Endodermal cell (in vitro differentiated cells): ENCODE data around the gene NLRP1. TPM values are rescaled to one million over a fixed set of nuclear protein-coding genes. Genes with fewer than 3 reads are reported as not detected.
A peak's percentile ranks its signal among the peaks of the same experiment; 100 is the strongest.

Experiments
- DNase-seq: peaks from one replicate; pipeline ENCODE4 v3.0.0-alpha.2; 2017
- H3K27ac ChIP-seq: 2 replicates; pipeline ENCODE4 v1.5.1; 2013; ENCODE audit warnings: mild to moderate bottlenecking, low read depth, low read length, moderate library complexity
- H3K27me3 ChIP-seq: 2 replicates; pipeline ENCODE4 v1.6.1; 2013; ENCODE audit warnings: mild to moderate bottlenecking, low read length, moderate library complexity; ENCODE audit not compliant: insufficient read depth, control insufficient read depth, poor library complexity, severe bottlenecking
- H3K36me3 ChIP-seq: 2 replicates; pipeline ENCODE4 v1.7.0; 2013; ENCODE audit warnings: mild to moderate bottlenecking, low read length, moderate library complexity; ENCODE audit not compliant: control insufficient read depth, insufficient read depth
- H3K4me1 ChIP-seq: one replicate; pipeline ENCODE4 v1.7.0; 2013; ENCODE audit warnings: low read length; ENCODE audit not compliant: control insufficient read depth, insufficient read depth
- H3K4me3 ChIP-seq: 2 replicates; pipeline ENCODE4 v1.5.1; 2013; ENCODE audit warnings: mild to moderate bottlenecking, low read length, moderate library complexity
- H3K9ac ChIP-seq: 2 replicates; pipeline ENCODE4 v1.6.1; 2013; ENCODE audit warnings: mild to moderate bottlenecking, low read length, moderate library complexity; ENCODE audit not compliant: poor library complexity, severe bottlenecking; ENCODE audit errors: extremely low read depth
- H3K9me3 ChIP-seq: 2 replicates; pipeline ENCODE4 v1.6.1; 2013; ENCODE audit warnings: mild to moderate bottlenecking, low read length, moderate library complexity; ENCODE audit not compliant: control insufficient read depth
- H3K27ac Mint-ChIP-seq: 2 replicates; pipeline ENCODE4 v1.8.0; 2020; ENCODE audit warnings: mixed read lengths
- H3K27me3 Mint-ChIP-seq: 2 replicates; pipeline ENCODE4 v1.8.0; 2021; ENCODE audit warnings: mild to moderate bottlenecking, mixed read lengths; ENCODE audit not compliant: insufficient read depth
- H3K36me3 Mint-ChIP-seq: 2 replicates; pipeline ENCODE4 v1.8.0; 2020; ENCODE audit warnings: low read depth, mixed read lengths
- H3K4me1 Mint-ChIP-seq: 2 replicates; pipeline ENCODE4 v1.8.0; 2020; ENCODE audit warnings: mixed read lengths
- H3K4me3 Mint-ChIP-seq: 2 replicates; pipeline ENCODE4 v1.8.0; 2020; ENCODE audit warnings: mild to moderate bottlenecking, moderate library complexity, mixed read lengths
- H3K9me3 Mint-ChIP-seq: 2 replicates; pipeline ENCODE4 v1.8.0; 2020; ENCODE audit warnings: mild to moderate bottlenecking, mixed read lengths
- WGBS, 2 experiments: methylation state at CpG; one replicate each; pipeline versions ENCODE4 v1.1.5 to v1.1.7; 2013; ENCODE audit warnings: missing lambda C conversion rate in 2 of 2, mixed read lengths in 1 of 2; ENCODE audit not compliant: insufficient coverage in 1 of 2, insufficient read length in 1 of 2; 5-methylcytosine and 5-hydroxymethylcytosine counted together
- total RNA-seq, 2 donors: library from RNA; stranded (reverse); fragmentation: NEBNext Ultra II Directional in 1 of 2; extraction: Animal tissue kit (Norgen Biotek cat#: 25700) in 1 of 2; gene quantifications; 2 replicates in 1 of 2; 3 replicates in 1 of 2; pipeline ENCODE4 v1.2.1, GENCODE V29; 2021
- TF ChIP-seq, protein P1 (sequence below): fragments of 200-600 bp; sonication (generic); conservative IDR thresholded peaks from 2 replicates; pipeline ENCODE4 v1.5.0; 2021; ENCODE audit warnings: antibody characterized with exemption, mild to moderate bottlenecking

Gene NLRP1
- total RNA-seq, 2 donors from 2014 or later = 3.6 to 5.4 TPM

DNA sequence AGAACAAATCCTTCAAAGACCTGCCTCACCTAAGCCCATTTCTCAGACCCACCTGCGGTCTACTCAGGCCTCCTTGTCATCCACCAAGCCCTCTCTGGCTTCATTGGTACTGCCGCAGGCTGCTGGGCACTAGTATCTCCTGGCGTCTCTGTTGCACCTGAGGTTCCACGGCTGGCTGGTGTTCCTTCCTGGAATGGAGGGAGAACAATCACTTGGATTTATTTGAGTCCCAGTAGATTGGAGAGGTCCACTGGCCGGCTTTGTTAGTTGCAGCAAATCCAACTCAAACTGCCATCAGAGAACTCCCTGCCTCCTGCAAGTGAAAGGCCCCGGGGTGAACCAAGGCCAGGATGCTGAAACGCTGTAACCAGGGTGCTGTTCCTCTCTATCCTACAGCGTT lies 82.6 kb downstream of the NLRP1 start:
- Histone ChIP-seq H3K4me1 (no peaks in the 10 kb centered on the region), H3K9ac (no peak overlapping the region), H3K27me3 (peaks cover 59% of the 10 kb centered on the region), H3K36me3 (no peaks in the 10 kb centered on the region), H3K4me3 (no peak overlapping the region), H3K9me3 (no peaks in the 10 kb centered on the region), H3K27ac (peak overlapping the region; percentile 58)
- 87 to 93% methylated on average over 5 to 8 of the region's 8 CpGs for WGBS, 2 experiments
- H3K9me3 Mint-ChIP-seq = no peaks in the 10 kb centered on the region
- H3K4me1 Mint-ChIP-seq = peaks cover 2% of the 10 kb centered on the region
- H3K27ac Mint-ChIP-seq = no peak overlapping the region
- peak overlapping the region; percentile 59 for H3K4me3 Mint-ChIP-seq
- H3K36me3 Mint-ChIP-seq = no peaks in the 10 kb centered on the region
- DNase-seq = peak; percentile 43
- peaks cover 79% of the 10 kb centered on the region for H3K27me3 Mint-ChIP-seq
- TF ChIP-seq, protein P1, sequence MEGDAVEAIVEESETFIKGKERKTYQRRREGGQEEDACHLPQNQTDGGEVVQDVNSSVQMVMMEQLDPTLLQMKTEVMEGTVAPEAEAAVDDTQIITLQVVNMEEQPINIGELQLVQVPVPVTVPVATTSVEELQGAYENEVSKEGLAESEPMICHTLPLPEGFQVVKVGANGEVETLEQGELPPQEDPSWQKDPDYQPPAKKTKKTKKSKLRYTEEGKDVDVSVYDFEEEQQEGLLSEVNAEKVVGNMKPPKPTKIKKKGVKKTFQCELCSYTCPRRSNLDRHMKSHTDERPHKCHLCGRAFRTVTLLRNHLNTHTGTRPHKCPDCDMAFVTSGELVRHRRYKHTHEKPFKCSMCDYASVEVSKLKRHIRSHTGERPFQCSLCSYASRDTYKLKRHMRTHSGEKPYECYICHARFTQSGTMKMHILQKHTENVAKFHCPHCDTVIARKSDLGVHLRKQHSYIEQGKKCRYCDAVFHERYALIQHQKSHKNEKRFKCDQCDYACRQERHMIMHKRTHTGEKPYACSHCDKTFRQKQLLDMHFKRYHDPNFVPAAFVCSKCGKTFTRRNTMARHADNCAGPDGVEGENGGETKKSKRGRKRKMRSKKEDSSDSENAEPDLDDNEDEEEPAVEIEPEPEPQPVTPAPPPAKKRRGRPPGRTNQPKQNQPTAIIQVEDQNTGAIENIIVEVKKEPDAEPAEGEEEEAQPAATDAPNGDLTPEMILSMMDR = no peak

DNA sequence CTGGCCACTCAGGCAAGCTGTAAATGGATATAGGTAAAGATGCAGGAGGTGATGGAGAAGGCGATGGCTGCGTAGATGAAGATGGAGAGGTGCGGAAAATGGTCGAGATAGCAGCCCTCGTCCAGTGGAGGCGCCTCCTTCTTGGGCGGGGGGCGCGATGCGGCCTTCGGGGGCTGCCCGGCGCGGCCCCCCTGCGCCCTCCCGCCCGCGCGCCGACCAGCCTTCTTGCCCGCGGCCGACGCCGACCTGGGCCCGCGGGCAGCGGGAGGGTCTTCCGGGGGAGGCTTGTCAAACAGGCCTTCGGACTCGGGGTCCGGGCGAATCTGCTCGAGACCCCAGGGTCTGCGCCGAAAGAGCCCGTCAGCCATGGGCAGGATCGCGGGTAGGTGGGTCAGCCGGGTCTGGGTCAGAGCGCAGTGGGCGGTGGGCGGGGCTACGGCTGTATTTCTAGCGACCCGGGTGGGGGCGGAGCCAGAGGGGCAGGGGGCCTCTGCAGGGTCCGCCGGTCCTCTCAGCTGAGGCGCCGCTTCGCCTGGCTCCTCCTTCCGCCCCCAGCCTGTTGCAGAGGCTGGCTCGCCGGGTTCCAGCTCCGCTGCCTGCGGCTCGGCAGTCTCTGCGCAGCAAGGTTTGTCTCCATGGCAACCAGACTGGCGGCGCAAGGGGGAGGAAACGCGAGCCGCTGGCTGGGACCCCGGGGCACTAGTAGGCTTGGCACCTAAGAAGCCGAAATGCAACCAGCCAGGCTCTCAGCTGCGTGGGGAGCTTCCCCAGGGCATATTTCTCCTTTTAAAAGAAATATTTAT lies 83.5 kb downstream of the NLRP1 start:
- no peaks in the 10 kb centered on the region for H3K9me3 Mint-ChIP-seq
- Histone ChIP-seq H3K4me3 (peak overlapping the region; percentile 78), H3K27ac (peak overlapping the region; percentile 73), H3K4me1 (no peaks in the 10 kb centered on the region), H3K27me3 (peaks cover 68% of the 10 kb centered on the region), H3K36me3 (no peaks in the 10 kb centered on the region), H3K9ac (no peak overlapping the region), H3K9me3 (no peaks in the 10 kb centered on the region)
- H3K4me3 Mint-ChIP-seq = peak overlapping the region; percentile 59
- DNase-seq = peak; percentile 100
- H3K27ac Mint-ChIP-seq = no peak overlapping the region
- H3K36me3 Mint-ChIP-seq = no peaks in the 10 kb centered on the region
- peaks cover 87% of the 10 kb centered on the region for H3K27me3 Mint-ChIP-seq
- TF ChIP-seq, protein P1 = no peak
- WGBS, 2 experiments = 0% methylated on average over 23 to 67 of the region's 67 CpGs
- H3K4me1 Mint-ChIP-seq = peaks cover 2% of the 10 kb centered on the region

DNA sequence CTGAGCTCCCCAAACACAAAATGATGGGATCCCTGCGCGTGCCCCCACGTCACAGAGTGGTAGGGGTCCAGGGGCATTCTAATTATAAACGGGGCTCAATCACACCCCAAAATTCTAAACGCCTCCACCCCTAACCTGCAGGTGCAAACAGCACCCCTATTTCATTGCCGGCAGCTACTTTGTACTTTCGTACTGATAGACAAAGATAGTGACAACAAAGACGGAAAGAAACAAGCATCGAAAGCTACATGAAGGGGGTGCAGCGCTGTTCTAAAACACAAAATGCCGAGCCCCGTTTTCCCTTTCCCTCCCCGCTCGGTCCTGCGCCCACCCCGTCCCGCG lies 84.1 kb downstream of the NLRP1 start:
- peaks cover 89% of the 10 kb centered on the region for H3K27me3 Mint-ChIP-seq
- TF ChIP-seq, protein P1 = no peak
- no peaks in the 10 kb centered on the region for H3K36me3 ChIP-seq
- 2% methylated on average over 7 to 16 of the region's 18 CpGs for WGBS, 2 experiments
- no peak overlapping the region for H3K9ac ChIP-seq
- H3K4me3 Mint-ChIP-seq = peak overlapping the region; percentile 59
- H3K36me3 Mint-ChIP-seq = no peaks in the 10 kb centered on the region
- peaks cover 2% of the 10 kb centered on the region for H3K4me1 Mint-ChIP-seq
- no peaks in the 10 kb centered on the region for H3K9me3 ChIP-seq
- DNase-seq = no peak
- peak overlapping the region; percentile 73 for H3K27ac ChIP-seq
- H3K27ac Mint-ChIP-seq = no peak overlapping the region
- peaks cover 74% of the 10 kb centered on the region for H3K27me3 ChIP-seq
- no peaks in the 10 kb centered on the region for H3K9me3 Mint-ChIP-seq
- peak overlapping the region; percentile 78 for H3K4me3 ChIP-seq
- no peaks in the 10 kb centered on the region for H3K4me1 ChIP-seq
